Neural crest cell (in vitro differentiated cells): Measurements from ENCODE around the gene NRXN3. TPM values are rescaled to one million over a fixed set of nuclear protein-coding genes. Genes with fewer than 3 reads are reported as not detected.

ENCODE experiments used
- DNase-seq: peaks from one replicate; pipeline ENCODE4 v3.0.0; 2021; ENCODE audit warnings: low read depth, mixed read lengths, low spot score
- H3K27ac Mint-ChIP-seq: one replicate; pipeline ENCODE4 v1.8.0; 2021; ENCODE audit warnings: mild to moderate bottlenecking, mixed read lengths; ENCODE audit not compliant: unreplicated experiment
- H3K27me3 Mint-ChIP-seq: 2 replicates; pipeline ENCODE4 v1.8.0; 2021; ENCODE audit warnings: low read depth, mild to moderate bottlenecking, mixed read lengths
- H3K36me3 Mint-ChIP-seq: 2 replicates; pipeline ENCODE4 v1.8.0; 2021; ENCODE audit warnings: low read depth, mild to moderate bottlenecking, mixed read lengths
- H3K4me1 Mint-ChIP-seq: 2 replicates; pipeline ENCODE4 v1.8.0; 2021; ENCODE audit warnings: mixed read lengths
- H3K4me3 Mint-ChIP-seq: one replicate; pipeline ENCODE4 v1.8.0; 2021; ENCODE audit warnings: mild to moderate bottlenecking, mixed read lengths
- H3K9me3 Mint-ChIP-seq: 2 replicates; pipeline ENCODE4 v1.8.0; 2021; ENCODE audit warnings: mixed read lengths
- CTCF ChIP-seq: fragments of 200-600 bp; sonication (generic); conservative IDR thresholded peaks from 2 replicates; pipeline ENCODE4 v1.5.0; 2021; ENCODE audit warnings: antibody characterized with exemption, mild to moderate bottlenecking
- total RNA-seq: library from RNA; stranded (reverse); gene quantifications from 2 replicates; pipeline ENCODE4 v1.2.1, GENCODE V29; 2021

The NRXN3 gene
- total RNA-seq, 1 donor from 2014 or later: 2.5 TPM

- Mint-ChIP-seq H3K4me3 (no peak overlapping the region), H3K36me3 (no peaks in the 10 kb centered on the region), H3K27ac (no peak overlapping the region), H3K27me3 (no peaks in the 10 kb centered on the region), H3K4me1 (no peaks in the 10 kb centered on the region), H3K9me3 (no peaks in the 10 kb centered on the region)
- no peak for TF ChIP-seq CTCF
- DNase-seq: no peak
Observed at GRCh38 chr14:79342942-79343341, 1172.8 kb downstream of the NRXN3 start.

- Mint-ChIP-seq H3K4me3 (no peak overlapping the region), H3K9me3 (no peaks in the 10 kb centered on the region), H3K27ac (no peak overlapping the region), H3K4me1 (peaks cover 21% of the 10 kb centered on the region), H3K27me3 (no peaks in the 10 kb centered on the region), H3K36me3 (no peaks in the 10 kb centered on the region)
- no peak for DNase-seq
- no peak for TF ChIP-seq CTCF
Observed at GRCh38 chr14:79351011-79351410, 1180.8 kb downstream of the NRXN3 start.

GRCh38 chr14:79352076-79352630 is 1182.0 kb downstream of the NRXN3 start:
- no peaks in the 10 kb centered on the region for H3K27me3 Mint-ChIP-seq
- no peak overlapping the region for H3K4me3 Mint-ChIP-seq
- no peak for TF ChIP-seq CTCF
- H3K36me3 Mint-ChIP-seq: no peaks in the 10 kb centered on the region
- H3K4me1 Mint-ChIP-seq: peaks cover 26% of the 10 kb centered on the region
- DNase-seq: no peak
- H3K27ac Mint-ChIP-seq: no peak overlapping the region
- H3K9me3 Mint-ChIP-seq: no peaks in the 10 kb centered on the region

- no peaks in the 10 kb centered on the region for H3K36me3 Mint-ChIP-seq
- no peak for DNase-seq
- no peak overlapping the region for H3K27ac Mint-ChIP-seq
- no peaks in the 10 kb centered on the region for H3K27me3 Mint-ChIP-seq
- TF ChIP-seq CTCF: no peak
- H3K9me3 Mint-ChIP-seq: no peaks in the 10 kb centered on the region
- no peak overlapping the region for H3K4me3 Mint-ChIP-seq
- H3K4me1 Mint-ChIP-seq: peaks cover 26% of the 10 kb centered on the region
Observed at GRCh38 chr14:79354336-79354735, 1184.2 kb downstream of the NRXN3 start.

- Mint-ChIP-seq H3K27me3 (no peaks in the 10 kb centered on the region), H3K4me3 (no peak overlapping the region), H3K36me3 (no peaks in the 10 kb centered on the region), H3K9me3 (no peaks in the 10 kb centered on the region), H3K27ac (peak overlapping the region; percentile 0), H3K4me1 (peaks cover 26% of the 10 kb centered on the region)
- no peak for DNase-seq
- no peak for TF ChIP-seq CTCF
Observed at GRCh38 chr14:79356040-79356439, 1185.9 kb downstream of the NRXN3 start.
